ENCODE data around the gene BIRC3.
"Not testable (repeated sequence)": the region's sequence is repeated elsewhere in the genome, so short reads cannot be mapped to it uniquely, and the experiment has no call there.

Gene BIRC3

DNA sequence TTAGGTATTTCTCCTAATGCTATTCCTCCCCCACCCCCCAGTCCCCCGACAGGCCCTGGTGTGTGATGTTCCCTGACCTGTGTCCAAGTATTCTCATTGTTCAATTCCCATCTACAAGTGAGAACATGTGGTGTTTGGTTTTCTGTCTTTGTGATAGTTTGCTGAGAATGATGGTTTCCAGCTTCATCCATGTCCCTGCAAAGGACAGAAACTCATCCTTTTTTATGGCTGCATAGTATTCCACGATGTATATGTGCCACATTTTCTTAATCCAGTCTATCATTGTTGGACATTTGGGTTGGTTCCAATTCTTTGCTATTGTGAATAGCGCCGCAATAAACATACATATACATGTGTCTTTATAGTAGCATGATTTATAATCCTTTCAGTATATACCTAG lies 20.5 kb upstream of the BIRC3 start:
- DNase-seq, result not testable (repeated sequence)

DNA sequence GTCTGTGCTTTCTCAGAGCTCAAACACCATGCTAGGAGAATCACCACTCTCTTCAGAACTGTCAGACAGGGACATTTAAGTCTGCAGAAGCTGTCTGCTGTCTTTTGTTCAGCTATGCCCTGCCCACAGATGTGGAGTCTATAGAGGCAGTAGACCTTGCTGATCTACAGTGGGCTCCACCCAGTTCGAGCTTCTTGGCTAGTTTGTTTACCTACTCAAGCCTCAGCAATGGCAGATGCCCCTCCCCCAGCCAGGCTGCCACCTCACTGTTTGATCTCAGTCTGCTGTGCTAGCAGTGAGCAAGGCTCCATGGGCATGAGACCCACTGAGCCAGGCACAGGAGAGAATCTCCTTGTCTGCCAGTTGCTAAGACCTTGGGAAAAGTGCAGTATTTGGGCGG lies 16.4 kb upstream of the BIRC3 start:
- DNase-seq, result peak; percentile 46 to 62

DNA sequence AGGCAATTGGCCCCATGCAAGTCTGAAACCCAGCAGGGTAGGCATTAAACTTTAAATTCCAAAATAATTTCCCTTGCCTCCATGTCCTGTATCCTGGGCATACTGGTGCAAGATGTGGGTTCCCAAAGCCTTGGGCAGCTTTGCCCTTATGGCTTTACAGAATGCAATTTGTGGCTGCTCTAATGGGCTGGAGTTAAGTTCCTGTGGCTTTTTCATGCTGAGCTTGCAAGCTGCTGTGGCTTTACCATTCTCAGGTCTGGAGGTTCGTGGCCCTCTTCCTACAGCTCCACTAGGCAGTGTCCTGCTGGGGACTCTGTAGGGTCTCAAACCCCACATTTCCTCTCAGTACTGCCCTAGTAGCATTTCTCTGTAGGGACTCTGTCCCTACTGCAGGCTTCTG lies 15.0 kb upstream of the BIRC3 start:
- DNase-seq, result no peak

DNA sequence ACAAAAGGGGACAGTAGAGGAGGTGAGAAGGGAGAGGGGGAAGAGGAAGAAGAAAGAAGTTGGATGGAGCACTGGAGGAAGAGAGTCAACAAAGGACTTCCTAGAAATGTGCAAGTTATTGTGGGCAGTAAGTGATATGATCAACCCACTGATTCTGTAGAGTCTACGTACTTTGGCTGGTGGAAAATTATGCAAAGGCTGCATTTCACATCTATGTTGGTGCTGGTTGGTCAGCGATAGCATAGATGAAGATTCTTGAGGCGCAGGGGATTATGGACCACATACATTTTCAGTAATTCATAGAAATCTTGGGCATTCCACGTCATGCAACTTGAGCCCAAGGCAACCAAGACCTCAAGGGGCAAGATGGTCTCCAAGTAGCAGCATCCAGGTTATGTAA lies 12.6 kb upstream of the BIRC3 start:
- DNase-seq, result no peak

DNA sequence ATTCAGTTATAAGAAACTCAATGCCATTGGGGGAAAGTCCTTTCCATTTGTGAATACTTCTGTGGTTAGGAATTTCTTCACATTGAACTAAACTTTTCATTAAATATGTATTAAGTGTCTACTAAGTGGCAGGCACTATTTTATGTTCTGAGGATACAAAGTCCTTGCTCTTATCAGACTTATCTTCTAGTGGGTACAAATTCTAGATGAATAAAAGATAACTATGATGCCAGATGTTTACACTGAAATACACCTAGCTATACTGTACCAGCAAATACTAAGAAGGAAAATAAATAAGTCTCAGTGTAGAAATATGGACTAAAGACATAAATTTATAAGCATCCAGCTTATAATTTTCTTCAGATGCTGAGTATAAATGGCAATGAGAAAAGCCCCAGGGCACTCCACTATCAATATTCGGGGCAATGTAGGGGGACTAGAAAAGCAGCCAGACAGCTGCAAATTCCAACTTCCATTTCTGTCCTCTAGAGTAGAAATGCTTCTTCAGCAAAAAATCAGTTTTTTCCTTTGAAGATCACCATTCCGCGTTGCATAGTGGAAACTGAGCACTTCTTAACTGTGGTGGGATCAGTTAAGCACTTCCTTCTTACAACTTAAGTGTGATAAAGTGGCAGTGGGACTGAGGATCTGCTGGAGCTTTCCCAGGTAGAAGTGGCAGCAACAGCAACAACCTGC lies 11.8 kb upstream of the BIRC3 start:
- DNase-seq, result no peak

DNA sequence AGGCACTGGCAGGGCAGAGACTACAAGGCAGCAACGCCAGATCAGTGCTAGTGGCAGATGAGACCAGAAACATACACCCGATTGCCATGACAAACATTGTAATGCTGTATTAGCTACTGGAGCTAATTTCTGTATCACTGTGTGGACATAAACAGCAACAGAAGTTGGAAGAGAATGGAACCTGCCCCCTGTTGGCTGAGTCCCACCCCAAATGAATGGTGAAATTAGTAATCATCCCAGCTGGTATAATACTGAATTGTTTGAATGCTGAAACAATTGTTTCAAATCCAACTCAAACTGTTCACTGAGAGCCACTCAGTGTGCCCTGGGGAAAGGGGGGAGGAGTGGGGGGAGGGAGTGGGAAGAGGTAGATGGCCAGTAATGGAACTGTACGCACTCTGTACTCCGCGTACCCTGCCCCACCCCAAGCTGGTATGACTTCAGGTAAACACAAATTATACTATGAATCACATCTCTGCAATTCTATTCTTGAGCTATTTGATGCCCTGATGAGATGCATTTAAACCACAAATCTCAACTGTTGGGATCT lies 11.2 kb upstream of the BIRC3 start:
- no peak for DNase-seq

DNA sequence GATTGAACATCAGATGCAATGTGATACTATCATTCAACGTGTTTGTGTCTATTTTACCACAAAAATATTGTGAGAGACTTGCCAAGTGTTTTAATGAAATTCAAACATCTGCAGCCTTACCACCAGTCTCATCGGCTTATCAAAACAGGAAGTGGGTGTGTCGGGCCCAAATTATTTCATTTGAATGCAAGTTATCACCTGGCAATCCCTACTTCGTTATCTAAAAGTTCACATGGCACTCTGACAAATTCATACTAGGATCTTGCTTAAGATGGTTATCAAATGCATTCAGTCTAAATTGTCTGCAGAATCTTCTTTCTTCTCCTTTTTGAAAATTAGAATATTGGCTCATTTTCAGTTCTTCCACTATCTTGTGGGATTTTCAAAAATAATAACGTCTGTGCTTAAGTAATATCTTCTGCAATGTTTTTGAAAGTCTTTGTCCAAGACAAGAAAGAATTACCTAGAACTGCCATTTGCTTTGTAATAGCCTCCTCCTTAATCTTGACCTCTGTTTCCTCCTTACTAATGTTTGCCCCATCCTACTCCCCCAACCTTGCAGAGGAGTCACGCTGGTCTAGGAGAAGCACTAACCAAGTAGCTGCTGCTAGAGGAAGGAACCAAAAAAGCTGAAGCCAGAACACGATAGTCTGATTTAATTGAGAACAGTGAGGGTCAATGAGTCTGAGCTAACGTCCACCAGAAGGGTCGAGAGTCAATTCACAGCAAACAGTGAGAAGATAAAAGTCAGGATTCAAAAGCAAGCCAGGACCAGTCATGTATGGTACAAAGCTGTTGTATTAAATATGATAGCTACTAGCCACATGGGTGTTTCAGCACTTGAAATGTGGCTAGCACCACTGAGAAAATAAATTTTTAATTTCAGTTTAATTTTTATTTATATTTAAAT lies 10.2 kb upstream of the BIRC3 start:
- peak; percentile 47 to 73 for DNase-seq

DNA sequence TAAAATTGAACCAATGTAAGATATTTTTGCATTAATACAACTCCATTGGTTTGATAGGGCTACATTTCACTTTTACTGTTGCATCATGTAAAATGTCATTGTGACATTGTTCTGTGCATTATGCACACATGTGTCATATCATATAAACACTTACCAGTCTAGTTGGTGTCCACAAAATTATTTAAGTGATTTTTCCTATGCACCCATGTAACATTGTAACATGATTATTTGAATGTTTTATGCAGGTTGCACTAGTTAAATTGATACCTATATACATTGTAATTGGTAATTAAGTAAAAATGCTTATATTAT lies 9.6 kb upstream of the BIRC3 start:
- no peak for DNase-seq

DNA sequence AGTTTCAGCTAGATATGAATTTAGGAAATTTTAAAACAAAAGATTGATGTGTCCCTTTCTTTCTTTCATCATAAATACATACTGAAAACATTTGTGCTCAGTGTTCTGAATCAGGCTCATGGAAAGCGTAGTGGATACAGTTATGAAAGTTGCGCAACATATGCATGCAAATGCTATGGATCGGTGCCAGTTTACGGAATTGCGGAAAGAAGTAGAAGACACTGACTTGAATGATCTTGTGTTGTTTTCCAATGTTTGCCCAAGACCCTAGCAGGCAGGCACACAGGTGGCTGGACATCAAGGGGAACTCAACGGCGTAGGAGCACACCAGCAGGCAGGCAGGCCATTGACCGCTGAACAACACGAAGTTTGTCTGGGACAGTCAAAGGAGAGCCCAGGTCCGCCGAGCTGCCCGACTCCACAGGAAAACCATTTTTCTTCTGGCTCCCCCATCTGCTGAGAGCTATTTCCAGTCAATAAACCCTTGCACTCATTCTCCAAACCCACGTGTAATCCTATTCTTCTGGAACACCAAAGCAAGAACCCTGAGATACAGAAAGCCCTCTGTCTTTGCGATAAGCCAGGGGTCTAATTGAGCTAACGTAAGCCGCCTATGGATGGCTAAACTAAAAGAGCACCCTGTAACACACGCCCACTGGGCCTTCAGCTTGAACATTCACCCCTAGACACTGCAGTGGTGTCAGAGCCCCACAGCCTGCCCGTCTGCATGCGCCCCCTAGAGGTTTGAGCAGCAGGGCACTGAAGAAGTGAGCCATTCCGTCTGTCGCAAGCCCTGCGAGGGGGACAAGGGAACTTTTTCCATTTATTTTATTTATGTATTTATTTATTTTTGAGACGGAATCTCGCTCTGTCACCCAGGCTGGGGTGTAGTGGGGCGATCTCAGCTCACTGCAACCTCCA lies 7.4 kb upstream of the BIRC3 start:
- DNase-seq, result no peak

DNA sequence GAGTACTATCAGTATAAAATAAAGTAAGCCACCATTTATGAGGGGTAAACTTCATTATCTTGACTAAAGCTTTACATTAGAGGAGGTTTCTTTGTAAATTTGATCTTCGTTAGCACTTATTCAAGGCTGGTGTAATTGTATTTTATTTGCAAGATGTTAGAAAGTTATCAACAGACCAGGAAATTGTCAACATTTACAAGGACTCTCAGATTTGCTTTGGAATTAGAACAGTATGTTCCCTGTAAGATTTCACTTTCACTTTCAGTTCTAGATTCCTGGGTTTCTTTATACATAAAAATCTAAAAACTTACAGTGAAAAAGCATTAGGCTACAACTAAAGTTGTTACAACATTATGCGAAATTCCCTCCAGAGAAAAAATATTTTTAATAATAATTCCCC lies 4.6 kb upstream of the BIRC3 start:
- no peak for DNase-seq

DNA sequence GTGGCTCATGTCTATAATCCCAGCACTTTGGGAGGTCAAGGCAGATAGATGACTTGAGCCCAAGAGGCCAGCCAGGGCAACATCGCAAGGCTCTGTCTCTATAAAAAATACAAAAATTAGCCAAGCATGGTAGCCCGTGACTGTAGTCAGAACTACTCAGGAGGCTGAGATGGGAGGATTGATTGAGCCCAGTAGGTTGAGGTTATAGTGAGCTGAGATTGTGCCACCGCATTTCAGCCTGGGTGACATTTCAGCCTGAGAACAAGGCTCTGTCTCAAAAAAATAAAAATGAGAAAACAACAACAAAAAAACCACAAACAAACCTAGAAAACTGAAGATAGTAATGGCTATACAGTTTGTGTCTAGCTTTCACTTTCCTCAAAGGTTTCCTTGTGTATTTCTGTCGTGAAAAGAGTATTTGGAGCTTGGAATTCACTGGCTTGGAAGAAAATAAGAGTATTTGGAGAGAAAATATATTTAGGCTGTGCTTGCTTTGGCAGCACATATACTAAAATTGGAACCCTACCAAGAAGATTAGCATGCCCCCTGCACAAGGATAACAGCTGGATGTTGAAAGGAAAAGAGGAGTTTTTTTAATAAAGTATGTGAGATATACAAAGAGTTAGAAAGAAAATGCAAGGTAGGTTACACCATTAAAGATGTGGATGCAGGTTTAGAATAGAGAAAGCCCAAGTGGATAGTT lies 3.9 kb upstream of the BIRC3 start:
- DNase-seq, result peak in 1 of 2 donors; percentile 61

DNA sequence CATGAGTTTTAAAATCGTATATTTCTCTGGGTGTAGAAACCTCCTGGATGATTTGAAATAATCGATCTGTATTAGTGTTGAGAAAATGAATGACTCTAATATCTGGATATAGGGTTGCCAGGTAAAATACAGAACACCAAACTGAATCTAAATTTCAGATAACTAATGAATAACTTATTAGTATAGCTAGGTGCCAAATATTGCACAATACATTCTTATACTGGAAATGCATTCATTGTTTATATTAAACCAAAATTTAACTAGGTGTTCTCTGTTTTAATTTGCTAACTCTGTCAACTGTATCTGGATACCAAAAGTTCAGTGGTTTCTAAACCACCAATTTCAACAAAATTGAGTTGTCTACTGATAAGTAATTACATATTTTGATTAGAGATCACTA lies 2.5 kb upstream of the BIRC3 start:
- no peak for DNase-seq

DNA sequence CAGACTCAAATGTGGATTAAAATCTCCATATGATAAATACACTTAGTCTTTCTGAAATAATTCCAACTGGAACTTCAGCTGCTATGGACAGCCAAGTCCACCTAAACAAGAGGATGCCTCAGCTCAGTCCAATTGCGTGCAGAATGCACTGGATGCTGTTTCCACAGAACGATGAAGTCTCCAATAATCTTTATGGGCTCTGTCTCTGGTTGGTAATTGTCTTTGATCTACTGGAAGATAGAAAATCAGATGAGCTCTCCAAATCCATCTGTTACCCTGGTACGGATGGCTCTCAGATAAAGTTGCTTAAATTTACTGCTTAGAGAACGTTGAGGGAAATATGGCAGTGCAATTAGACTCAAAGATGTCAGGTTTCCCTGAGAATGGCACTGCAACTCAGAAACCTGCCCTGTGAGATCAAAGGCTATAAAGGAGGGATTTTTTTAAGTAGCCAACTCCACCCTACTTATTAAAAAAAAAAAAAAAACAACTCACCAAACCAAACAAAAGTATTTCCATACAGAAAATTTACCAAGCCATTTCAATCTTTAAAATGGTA lies 859 bp upstream of the BIRC3 start:
- peak in 1 of 2 donors; percentile 64 for DNase-seq

DNA sequence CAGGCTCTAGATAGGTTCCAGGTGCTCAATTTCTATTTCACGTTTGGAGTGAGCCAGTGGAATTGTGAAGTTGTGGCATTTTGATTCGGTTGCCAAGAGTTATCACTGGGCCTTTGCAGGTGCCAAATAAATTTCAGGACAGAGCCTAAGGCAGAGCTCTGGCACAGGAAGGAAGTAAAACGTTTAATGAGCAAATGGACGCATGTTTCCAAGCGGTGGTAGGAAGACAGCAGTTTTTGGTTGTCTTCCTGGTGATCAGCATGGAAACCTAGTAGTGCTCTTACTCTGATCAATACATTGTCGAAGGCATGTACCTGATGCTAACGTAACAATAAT lies 452 bp downstream of the BIRC3 start:
- DNase-seq, result no peak

DNA sequence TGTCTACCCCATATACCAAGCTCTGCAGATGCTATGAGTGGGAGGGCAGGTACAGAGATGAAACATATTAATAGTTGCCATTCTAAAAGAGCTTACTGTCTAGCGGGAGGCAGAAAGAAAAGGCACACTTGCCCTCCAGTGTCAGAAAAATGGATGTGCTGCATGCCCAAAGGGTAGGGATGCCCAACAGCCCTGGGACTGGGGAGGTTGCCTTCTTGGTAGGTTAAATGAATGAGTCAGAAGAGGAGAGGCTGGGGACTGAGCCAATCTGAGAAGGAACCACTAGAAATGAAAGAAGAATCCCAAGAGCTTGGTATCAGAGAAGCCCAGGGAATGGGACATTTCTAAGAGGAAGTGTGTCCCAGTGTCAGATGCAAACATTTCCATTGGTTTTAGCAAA lies 1.2 kb downstream of the BIRC3 start:
- peak; percentile 57 to 74 for DNase-seq

DNA sequence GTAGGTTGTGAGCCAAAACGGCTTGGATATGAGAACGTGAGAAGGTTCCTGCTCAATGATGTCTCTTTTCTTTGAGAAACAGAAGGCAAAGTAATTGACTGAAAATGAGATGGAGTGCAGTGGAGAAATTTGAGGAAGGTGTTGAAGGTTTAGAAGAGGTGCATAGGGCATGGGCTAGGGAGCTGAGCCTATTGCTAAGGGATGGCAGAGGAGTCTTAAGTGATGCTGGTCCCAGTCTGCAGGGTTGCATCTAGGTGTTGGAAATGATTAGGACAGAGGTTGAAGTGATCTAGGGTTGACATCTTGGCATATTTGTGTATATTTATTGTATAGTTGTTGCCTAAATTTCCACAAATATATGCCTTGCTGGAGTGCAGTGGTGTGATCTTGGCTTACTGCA lies 2.3 kb downstream of the BIRC3 start:
- DNase-seq, result no peak

DNA sequence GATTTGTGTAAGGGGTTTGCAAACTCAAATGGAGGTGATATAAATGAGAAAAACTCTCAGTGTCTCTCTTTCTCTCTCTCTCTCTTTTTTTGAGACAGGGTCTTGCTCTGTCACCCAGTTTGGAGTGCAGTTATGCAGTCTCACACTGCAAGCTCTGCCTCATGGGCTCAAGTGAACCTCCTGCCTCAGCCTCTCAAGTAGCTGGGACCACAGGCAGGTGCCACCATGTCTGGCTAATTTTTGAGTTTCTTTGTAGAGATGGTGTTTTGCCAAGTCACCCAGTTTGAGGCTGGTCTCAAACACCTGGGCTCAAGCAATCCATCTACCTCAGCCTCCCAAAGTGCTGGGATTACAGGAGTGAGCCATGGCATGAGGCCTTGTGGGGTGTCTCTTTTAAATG lies 2.9 kb downstream of the BIRC3 start:
- no peak for DNase-seq

DNA sequence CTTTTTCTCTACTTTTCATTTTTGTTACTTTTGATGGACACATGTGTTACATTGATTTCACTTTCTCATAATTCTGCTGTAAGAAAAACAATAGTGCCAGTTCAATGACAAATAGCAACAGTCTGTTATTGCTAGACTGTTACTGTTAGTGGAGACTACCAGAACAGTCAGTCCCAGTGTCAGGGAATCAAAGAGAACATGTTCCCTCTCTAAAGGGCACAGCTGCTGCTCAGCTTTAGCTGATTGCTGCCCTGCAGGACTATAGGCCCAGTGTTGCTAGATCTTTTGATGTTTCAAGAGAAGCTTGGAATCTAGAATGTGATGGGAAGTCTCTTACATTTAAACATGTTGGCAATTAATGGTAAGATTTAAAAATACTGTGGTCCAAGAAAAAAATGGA lies 3.4 kb downstream of the BIRC3 start:
- DNase-seq, result no peak

DNA sequence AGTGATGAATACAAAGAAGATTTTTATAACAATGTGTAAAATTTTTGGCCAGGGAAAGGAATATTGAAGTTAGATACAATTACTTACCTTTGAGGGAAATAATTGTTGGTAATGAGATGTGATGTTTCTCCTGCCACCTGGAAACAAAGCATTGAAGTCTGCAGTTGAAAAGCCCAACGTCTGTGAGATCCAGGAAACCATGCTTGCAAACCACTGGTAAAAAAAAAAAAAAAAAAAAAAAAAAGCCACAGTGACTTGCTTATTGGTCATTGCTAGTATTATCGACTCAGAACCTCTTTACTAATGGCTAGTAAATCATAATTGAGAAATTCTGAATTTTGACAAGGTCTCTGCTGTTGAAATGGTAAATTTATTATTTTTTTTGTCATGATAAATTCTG lies 5.3 kb downstream of the BIRC3 start:
- peak in 1 of 2 donors; percentile 68 for DNase-seq

DNA sequence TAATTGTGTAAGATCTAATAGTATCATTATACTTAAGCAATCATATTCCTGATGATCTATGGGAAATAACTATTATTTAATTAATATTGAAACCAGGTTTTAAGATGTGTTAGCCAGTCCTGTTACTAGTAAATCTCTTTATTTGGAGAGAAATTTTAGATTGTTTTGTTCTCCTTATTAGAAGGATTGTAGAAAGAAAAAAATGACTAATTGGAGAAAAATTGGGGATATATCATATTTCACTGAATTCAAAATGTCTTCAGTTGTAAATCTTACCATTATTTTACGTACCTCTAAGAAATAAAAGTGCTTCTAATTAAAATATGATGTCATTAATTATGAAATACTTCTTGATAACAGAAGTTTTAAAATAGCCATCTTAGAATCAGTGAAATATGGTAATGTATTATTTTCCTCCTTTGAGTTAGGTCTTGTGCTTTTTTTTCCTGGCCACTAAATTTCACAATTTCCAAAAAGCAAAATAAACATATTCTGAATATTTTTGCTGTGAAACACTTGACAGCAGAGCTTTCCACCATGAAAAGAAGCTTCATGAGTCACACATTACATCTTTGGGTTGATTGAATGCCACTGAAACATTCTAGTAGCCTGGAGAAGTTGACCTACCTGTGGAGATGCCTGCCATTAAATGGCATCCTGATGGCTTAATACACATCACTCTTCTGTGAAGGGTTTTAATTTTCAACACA lies 6.4 kb downstream of the BIRC3 start:
- DNase-seq, result no peak

DNA sequence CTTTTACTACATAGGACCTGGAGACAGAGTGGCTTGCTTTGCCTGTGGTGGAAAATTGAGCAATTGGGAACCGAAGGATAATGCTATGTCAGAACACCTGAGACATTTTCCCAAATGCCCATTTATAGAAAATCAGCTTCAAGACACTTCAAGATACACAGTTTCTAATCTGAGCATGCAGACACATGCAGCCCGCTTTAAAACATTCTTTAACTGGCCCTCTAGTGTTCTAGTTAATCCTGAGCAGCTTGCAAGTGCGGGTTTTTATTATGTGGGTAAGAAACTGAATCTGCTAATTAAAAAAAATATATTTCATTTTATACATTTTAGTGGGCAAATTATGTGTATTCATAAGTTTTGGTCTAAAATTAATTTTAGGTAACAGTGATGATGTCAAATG lies 7.8 kb downstream of the BIRC3 start:
- DNase-seq, result no peak

DNA sequence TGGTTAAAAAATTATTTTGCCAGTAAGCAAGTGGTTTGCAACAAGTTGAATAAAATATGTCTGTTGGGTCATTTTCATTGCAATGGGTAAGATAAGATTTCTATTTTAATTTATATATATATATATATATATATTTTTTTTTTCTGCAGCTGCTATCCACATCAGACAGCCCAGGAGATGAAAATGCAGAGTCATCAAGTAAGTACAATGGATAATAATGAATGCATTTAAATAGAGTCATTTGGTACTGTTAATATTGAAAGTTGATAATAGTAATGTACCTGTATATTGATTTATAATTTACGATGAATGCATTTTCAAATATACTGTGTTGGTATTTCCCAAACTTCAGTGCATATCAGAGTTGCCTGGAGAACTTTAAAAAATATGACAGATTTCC lies 11.5 kb downstream of the BIRC3 start:
- DNase-seq, result no peak
